NB4 (cell line): ENCODE data around the gene PRODH.
"Not testable (repeated sequence)": the region's sequence is repeated elsewhere in the genome, so short reads cannot be mapped to it uniquely, and the experiment has no call there.

ENCODE experiments used
- CTCF ChIP-seq: IDR thresholded peaks from one replicate; pipeline ENCODE4 v1.5.1; 2012; ENCODE audit warnings: low read depth, low read length
- MAX ChIP-seq: IDR thresholded peaks from 2 replicates; pipeline ENCODE4 v1.6.1; 2011; ENCODE audit warnings: low read depth, low read length
- POLR2A ChIP-seq: IDR thresholded peaks from 2 replicates; pipeline ENCODE4 v1.6.1; 2011; ENCODE audit warnings: mild to moderate bottlenecking; ENCODE audit not compliant: insufficient read length; ENCODE audit errors: extremely low read depth

- TF ChIP-seq CTCF, POLR2A, MAX: not testable (repeated sequence)
These were observed 36.5 kb upstream of the PRODH start for GRCh38 chr22:18972591-18972990.
